ENCODE results near the gene FRMPD1.

GRCh38 chr9:37683531-37684371 lies 33.0 kb downstream of the FRMPD1 start:
- TF ChIP-seq GATA2 (IDR thresholded peaks at IDR 0.05; ENCODE audit: low read depth, low read length) (no peak), GATA3 (IDR thresholded peaks at IDR 0.05; ENCODE audit: low read depth, low read length) (no peak)

All from SH-SY5Y (cell line).